ENCODE data around the gene OMA1.

DNA sequence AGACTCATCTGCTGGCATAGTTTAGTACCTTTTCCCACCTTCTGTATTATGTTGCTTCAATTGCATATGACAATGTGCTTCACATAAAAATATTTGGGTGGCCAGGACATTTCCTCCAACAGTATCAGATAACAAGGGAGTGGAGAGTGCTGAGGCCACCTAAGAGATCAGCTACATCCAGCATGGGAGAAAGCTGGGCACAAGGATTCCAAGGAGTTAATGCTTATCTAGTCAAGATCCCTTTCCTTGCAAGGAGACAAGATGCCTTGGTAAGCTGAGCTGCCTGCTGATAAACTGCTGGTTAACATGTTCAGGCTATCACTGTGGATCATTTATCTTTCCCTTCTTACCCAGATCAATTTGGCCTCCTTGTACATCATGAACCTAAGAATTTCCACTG lies 25.1 kb upstream of the OMA1 start:
- TF ChIP-seq, protein P1, sequence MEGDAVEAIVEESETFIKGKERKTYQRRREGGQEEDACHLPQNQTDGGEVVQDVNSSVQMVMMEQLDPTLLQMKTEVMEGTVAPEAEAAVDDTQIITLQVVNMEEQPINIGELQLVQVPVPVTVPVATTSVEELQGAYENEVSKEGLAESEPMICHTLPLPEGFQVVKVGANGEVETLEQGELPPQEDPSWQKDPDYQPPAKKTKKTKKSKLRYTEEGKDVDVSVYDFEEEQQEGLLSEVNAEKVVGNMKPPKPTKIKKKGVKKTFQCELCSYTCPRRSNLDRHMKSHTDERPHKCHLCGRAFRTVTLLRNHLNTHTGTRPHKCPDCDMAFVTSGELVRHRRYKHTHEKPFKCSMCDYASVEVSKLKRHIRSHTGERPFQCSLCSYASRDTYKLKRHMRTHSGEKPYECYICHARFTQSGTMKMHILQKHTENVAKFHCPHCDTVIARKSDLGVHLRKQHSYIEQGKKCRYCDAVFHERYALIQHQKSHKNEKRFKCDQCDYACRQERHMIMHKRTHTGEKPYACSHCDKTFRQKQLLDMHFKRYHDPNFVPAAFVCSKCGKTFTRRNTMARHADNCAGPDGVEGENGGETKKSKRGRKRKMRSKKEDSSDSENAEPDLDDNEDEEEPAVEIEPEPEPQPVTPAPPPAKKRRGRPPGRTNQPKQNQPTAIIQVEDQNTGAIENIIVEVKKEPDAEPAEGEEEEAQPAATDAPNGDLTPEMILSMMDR (IDR thresholded peaks at IDR 0.05): no peak
- no peak for TF ChIP-seq POLR2AphosphoS5 (IDR thresholded peaks at IDR 0.05)
- no peak for TF ChIP-seq POLR2A (IDR thresholded peaks at IDR 0.05)
- TF ChIP-seq EP300 (IDR thresholded peaks at IDR 0.05): no peak
